Fibroblast of the aortic adventitia (primary cell): ENCODE results near the gene ZBTB42. TPM values are rescaled to one million over a fixed set of nuclear protein-coding genes. Genes with fewer than 3 reads are reported as not detected.

Experiments
- DNase-seq: peaks from one replicate; pipeline ENCODE4 v3.0.0-alpha.2; 2010; ENCODE audit warnings: low read depth
- H3K4me3 ChIP-seq: 2 replicates; pipeline ENCODE4 v1.5.1; 2011; ENCODE audit warnings: low read depth, mild to moderate bottlenecking, control low read depth, low read length, moderate library complexity
- CTCF ChIP-seq: IDR thresholded peaks from 2 replicates; pipeline ENCODE4 v1.5.1; 2011; ENCODE audit warnings: mild to moderate bottlenecking, low read length, control low read depth, inconsistent platforms; ENCODE audit not compliant: insufficient read depth
- total RNA-seq: library from RNA; depleted of rRNA; stranded (reverse); fragments of >200 nt; gene quantifications from 2 replicates; pipeline ENCODE4 v1.2.3, GENCODE V29; 2012; ENCODE audit warnings: low replicate concordance

ZBTB42 gene
- total RNA-seq, 1 donor: 5.0 TPM

DNA sequence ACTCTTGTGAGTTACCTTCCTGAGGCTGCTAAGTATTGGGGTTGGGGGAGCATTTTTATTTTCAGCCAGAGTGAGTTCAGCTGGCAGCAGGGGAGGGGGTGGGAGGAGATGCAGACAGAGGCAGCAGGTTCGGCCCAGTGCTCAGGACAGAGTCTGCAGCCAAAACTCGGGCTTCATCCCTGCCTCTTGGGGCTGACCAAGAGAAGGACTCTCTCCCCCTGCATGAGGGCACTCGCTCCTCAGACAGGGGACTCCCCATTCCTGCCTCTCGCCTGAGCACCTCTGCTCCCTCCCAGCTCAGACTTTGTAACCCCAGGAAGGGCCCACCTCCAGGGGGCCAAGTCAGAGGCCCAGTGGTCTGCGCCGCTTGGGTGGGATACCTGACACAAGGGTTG lies 4.2 kb upstream of the ZBTB42 start:
- TF ChIP-seq CTCF: no peak
- no peak for DNase-seq
- H3K4me3 ChIP-seq: no peak overlapping the region

DNA sequence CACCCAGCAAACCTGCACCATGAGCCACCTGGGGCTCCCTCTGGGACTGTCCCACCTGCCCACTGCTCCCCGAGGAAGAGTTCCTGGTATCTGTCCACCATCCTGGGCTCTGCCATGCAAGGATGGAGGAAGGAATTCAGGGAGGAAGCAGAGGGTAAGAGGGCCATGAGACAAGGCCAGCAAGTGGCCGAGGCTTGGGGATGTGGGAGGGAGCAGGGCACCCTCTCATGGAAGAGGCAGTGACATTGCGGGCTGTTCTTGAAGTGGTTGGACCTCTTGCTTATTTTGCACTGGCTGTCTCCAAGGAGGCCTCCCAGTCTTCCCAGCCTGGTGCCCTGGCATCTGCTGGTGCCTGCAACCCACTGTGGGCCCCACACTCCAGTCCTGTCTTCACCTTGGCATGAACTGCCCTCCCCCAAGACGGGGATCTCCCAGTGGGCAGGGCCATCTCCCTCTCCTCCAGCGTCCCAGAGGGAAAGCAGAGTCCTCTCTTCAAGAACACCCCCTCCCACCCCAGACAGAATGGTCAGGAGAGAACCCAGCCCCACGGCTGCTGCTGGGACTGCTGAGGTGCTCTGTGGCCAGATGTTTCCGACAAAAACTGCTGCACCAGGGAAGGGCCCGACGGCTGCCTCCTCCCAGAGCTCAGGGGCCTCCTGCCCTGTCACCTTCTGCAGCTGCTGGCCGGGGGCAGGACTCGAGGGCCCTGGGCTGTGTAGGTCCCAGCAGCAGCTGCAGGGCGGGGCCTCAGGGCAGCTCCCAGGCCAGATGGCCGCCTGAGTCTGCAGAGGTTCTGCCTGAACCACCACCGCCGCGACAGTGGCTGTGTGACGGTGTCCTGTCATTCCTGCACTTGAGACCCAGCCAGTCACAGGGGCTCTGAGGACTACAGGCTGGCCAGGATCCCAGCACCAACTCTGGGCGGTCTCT lies 3.5 kb upstream of the ZBTB42 start:
- H3K4me3 ChIP-seq: no peak overlapping the region
- no peak for DNase-seq
- TF ChIP-seq CTCF: no peak

DNA sequence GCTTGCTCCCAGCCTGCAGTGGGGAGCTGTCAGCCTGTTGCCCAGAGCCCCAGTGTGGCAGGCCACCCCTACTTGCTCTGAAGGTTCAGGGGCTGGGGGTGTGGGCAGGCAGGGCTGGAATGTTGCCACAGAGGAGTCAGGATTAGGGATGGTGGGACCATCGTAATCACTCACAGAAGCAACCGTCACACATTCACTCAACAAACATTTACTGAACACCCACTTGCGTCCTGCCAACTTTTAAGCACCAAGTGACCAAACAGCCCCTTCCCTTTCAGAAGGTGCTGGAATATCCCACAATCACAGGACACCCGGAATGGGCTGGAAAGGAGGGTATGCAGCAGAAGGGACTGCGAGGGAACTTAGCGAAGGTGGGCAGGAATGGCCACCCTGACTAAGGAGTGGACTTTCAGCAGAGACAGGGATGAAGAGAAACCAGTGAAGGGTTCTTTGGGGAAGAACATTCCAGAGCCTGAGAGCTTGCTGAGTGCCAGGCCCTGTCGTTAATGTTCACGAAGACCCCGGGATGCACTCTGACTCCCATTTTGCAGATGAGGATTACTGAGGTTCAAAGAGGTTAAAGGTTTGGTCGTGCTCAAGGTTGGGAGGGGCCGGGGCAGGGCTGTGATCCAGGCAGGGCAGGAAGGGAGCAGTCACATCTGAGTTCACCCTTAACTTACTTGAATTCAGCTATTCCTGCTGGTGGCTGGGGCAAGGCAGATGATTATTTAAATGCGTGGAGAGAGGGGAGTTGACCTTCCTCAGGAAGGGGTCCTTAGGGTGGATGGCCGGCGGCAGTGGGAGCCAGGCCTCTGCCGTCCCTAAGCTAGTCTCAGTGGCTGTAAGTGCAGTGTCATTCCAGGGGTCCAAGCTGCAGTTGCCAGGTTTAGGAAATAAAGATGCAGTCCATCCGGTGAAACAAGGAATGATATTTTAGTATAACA lies 2.3 kb upstream of the ZBTB42 start:
- DNase-seq: no peak
- no peak for TF ChIP-seq CTCF
- no peak overlapping the region for H3K4me3 ChIP-seq

DNA sequence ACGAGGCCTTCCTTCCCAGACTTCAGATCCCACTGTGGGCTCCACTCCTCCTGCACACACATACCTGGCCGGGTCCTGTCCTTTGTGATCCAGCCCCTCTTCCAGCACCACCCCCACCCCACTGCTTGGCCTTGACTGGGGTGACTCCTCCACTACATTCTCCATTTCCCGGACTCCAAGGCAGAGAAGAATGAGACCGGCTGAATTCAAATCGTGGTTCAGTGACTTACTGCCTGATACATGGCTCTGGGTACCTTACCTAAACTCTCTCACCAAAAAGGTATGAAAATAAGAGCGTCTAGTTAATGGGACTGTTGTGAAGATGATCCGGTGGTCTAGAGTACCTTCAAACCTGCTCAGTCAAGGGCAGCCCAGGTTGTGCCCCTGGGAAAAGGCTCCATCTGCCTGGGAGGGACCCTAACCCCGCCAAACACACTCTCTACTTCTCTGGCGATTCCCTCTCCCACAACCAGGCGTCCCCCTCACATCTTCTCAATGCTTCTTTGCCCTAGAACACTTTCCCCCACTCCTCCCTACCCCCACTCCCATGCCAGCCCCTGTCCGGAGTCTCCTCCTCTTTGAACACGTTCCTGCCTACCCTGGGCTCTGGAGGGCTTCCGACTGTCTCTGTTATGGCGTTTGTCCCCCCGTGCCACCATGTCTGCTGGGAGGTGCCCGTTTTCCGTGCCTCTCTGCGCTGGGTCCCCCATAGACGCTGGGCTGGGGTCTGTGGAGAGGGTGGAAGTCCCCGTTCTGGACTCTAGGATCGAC lies 1.5 kb upstream of the ZBTB42 start:
- peak overlapping the region; percentile 66 for H3K4me3 ChIP-seq
- peak; percentile 14 for DNase-seq
- peak; percentile 35 for TF ChIP-seq CTCF

DNA sequence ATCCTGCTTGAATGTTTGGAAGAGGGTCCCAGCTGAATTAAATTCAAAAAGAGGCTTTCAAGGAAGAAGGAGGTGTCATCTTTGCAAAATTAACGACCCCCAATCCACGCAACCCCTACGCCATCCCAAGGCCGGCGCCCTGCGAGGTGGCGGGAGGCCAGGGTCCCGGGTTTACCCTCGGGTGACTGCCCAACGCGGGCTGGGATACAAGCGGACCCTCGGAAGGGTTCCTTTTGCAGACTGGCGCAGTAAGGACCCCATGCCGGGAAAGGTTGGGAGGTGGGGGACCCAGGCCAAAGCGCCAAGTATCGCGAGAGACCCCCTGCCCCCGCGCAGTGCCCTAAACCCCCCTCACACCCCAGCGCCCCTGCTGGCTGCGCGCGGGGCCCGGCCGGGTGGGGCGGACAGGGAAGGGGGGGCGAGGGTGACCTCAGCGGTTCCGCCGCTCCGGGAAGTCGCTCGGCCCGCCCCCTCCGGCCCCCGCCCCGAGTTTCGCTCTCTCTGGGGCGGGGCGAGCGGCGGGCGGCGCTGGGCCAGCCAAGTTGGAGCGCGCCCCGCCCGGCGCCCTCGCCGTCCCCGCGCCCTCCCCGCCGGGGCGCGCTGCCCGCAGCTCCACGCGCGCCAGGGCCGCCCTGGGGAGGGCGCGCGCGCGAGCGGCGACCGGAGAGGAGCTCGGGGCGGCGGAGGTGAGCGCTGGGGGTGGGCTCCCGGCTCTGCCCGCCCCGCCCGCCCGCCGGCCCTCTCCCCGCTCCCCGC lies 708 bp upstream of the ZBTB42 start:
- DNase-seq: peak; percentile 63
- TF ChIP-seq CTCF: peak; percentile 44
- H3K4me3 ChIP-seq: peak overlapping the region; percentile 70
